GM19193 (cell line): ENCODE data around the gene CCDC8.

Source experiments
- POLR2A ChIP-seq: IDR thresholded peaks from 4 replicates; pipeline ENCODE4 v1.6.1; 2011; ENCODE audit not compliant: insufficient read depth, insufficient read length; ENCODE audit errors: extremely low read depth

The CCDC8 gene

DNA sequence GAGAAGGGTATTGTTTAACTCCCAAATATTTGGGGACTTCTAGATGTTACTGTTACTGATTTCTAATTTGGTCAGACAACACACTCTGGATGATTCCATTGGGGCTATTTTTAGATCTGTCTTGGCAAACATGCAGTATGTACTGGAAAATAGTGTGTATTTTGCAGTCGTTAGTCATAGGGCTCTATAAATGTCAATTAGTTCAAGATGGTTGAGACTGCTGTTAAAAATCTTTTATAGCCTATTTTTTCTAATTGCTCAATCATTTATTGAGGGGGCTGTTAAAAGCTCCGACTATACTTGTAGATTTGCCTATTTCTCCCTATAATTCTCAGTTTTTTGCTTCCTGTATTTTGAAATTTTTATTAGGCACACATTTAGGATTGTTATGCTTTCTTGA lies 35.1 kb downstream of the CCDC8 start:
- no peak for TF ChIP-seq POLR2A

DNA sequence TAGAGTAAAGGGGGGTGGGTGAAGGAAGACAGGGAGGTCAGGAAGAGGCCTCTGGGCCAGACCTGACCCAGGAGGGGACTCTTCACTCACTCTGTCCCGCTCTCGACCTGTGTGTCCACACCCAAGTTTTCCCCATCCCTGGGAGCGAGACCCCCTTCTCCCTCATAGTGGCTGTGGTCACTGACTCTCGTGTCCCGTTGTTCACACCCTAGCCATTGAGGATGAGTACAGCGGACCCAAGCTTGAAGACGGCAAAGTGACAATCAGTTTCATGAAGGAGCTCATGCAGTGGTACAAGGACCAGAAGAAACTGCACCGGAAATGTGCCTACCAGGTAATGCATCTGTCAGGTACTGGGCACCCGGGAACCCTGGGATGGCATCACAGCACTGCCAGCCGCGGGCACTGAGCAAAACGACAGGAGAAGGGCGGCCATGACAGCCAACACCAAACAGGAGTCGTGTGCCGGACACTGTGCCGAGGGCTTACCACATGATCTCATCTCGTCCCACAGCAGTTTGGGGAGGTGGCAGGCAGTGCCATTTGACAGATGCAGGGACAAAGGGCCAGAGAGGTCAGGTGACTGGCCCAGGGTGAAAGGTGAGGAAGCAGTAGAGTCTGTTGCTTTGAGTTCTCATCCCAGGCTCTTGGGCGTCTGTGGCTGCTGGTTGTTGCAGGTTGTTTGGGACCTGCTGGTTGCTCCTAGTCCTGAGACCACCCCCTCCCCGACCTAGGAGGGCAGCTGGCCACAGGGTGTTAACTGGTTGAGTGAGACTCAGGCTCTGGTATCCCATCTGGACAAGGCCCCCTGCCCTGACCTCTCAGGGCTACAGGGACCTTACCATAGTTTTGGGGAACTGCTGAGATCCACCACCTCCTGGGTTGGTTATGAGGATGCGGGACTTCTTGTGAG lies 36.9 kb downstream of the CCDC8 start:
- TF ChIP-seq POLR2A: no peak

DNA sequence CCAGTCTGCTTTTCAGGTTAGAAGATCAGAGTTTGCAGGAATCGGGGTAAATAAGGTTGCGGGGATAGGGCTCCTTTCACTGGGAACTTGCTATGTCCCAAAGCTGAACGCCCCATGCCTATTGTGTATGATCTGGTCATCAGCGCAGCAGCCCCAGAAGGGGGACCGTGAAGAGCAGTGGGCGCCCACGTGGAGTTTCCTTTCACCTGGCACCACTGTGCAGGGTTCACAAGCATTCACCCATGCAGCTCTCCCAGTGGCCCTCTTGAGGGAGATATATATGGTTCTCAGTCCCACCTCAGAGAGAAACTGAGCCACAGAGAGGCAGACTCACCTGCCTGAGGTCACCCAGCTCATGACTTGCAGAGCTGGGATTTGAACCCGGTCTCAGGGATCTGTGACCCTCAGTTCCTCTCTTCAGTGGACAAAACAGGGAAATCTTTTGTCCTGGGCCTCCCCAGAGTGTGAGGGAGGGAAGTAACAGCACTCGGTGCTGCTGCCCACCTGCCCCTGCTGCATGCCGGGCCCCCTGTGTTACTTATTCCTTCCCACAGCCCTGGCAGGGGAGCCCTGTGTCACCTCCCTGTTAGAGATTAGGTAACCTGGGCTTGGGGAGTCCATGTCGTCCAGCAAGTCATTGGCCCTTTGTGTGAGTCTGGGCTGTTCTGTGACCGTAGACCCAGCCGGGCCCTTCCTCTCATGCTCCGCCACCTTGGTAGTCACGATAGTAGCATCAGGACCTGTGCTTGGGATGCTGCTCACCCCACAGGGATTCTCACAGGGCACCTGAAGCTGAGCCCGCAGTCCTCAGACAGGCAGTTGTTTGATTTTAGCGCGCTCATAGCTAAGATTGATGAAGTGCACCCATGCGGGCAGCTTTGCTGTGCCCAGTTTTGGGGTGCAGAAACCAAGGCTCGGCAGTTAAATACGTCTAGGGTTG lies 38.6 kb downstream of the CCDC8 start:
- no peak for TF ChIP-seq POLR2A

DNA sequence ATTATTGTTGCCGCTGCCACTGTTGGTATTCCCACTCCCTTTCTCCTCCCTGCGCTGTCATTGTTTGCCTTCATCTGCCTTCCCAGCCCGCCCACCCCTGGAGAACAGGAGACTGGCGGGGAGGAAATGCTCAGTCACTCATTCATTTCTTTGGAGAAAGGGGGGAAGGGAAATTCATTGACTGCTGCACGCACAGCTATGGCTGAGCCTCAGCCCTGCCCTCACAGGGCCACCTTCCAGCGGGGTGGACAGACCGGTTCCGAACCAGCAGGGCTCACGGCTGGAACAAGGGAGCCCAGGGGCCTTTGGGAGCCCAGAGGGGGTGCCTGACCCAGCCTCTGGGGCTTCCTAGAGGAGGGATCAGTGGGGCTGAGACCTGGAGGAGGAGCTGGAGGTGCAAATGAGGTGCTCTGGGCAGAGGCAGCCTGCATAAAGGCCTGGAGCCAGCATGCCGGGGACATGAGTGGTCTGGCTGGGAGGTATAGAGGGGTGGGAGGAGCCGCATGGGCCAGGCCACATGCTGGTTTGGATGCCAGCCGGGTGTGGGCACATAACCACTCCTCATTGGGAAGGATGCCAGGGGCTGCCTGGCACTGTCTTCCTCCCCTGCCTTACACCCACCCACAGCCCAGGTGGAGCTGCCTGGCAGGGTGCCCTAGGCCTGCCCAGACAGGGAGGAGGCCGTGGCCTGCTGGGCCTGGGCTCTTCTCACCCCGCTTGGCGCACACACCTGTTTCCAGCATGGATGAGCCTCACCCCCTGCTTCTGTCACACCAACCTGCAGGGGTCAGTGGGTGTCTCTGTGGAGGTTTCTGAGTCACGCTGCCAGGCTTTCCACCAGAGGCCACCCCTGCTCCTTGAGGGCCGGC lies 39.6 kb downstream of the CCDC8 start:
- no peak for TF ChIP-seq POLR2A

DNA sequence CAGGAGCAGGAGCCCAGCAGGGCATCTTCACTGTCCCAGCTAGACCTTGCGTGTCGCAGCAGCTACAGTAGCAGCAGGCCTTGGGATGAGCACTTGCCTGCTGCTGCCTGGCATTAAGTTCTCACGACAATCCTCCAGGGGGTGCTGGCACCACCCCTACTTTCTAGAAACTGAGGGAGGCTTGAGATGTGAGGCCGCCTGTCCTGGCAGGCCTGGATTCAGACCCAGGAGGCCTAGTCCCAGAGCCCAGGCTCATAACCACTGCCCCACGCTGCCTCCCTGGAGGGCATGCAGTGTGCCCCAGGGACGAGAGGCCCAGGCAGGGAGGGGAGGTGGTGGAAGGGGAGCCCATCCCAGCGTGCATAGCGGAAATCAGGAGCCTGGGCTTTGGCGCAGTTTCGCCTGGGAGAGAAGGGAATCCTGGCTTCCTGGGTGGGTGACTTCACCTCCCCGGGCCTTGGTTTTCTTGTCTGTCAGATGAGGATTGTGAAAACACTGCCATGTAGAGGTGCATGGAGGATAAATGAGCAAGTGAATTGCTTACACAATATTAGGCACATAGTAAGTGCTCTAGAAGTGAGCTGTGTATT lies 40.4 kb downstream of the CCDC8 start:
- TF ChIP-seq POLR2A: no peak

DNA sequence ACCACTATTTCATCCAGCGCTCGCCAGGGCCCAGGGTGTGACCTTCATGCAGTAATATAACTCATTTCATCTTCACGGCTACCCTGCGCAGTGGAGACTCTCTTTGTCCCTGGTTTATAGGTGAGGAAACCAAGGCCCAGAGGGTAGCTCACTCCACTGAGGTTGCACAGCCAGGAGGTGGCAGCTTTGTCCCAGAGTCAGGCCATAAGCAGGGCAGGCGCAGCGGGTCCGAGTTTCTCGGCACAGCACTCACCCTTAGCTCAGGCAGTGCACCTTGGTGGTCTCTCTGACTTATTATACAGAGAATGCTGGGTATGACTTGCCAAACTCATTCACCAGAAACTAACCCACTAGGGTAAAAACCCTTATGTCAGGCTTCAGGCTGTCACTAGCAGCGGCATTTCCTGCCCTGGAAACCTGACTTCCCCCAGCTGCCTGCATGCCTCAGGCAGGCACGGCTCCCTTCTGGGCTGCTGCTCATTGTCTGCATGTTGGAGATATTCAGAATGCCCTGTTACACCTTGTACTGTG lies 41.9 kb downstream of the CCDC8 start:
- no peak for TF ChIP-seq POLR2A

DNA sequence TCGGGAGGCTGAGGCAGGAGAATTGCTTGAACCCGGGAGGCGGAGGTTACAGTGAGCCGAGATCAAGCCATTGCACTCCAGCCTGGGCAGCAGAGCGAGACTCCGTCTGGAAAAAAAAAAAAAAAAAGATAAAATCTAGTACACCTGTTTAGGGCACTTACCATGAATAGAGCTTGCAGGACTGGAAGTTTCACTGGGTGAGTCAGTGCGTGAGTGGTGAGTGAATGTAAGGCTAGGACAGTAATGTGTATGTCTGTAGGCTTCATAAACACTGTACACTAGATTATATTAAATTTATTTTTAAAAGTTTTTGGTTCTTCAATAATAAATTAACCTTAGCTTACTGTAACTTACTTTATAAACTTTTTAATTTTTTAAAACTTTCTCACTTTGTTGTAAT lies 43.5 kb downstream of the CCDC8 start:
- no peak for TF ChIP-seq POLR2A

DNA sequence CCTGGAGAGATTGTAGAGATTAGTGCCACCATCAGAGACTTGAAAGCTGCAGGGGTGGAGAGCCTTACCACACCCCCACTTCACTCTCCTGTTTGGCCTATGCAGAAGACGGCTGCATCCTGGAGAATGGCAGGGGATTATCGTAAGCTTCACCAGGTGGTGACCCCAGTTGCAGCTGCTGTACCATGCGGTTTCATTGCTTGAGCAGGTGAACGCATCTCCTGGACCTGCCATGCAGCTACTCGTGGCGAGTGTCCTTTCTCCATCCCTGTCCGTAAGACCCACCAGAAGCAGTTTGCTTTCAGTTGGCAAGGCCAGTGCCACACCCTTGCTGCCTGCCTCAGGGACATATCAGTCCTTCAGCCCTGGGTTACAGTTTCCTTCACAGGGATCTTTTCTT lies 45.2 kb downstream of the CCDC8 start:
- TF ChIP-seq POLR2A: no peak

DNA sequence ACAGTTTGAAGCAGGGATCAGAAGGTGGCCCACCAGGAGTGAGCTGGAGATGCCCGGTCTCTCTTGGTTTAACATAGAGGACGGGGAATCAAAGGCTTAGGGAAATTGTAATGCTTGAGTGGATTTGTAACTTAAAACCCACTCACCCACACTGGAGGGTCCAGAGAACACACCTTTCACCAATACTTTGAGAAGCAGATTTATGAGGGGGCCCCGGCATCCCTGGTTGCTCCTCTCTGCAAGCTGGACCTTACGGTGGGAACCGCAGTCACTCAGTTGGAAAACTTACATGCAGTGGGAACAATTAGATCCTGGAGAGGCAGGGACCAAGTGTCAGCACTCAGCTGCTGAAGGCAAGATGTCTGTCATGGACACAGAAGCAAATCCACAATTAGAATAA lies 45.9 kb downstream of the CCDC8 start:
- TF ChIP-seq POLR2A: no peak

DNA sequence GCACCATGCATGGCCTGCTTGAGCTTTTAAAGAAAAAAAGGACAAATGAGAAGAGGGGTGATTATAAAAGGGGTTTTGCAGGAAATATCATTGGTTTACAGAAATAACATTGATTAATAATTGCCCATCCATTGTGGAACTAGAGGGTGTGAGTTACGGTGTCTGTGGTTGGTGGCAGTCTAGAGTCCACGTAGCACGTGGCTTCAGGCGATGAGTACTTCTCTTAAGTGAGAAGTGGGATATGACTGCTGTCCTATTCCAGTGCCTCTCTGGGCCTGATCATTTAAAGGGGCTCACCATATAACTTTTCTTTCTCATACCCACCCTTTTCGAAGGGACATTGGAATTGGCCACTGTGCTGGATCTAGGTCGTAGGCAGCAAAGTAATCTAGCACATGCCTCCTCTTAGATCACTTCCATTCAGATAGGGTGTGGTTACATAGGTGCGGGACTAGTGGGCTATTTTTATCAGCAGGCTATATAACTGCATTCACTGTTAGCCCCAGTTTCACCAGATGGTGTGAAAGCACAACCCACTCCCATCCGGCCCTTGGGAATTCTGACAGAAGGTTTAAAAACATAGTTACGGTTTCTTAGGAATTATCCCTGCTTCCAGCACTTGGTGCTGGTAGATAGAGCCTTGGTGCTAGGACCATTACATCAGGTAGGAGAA lies 46.6 kb downstream of the CCDC8 start:
- TF ChIP-seq POLR2A: no peak

DNA sequence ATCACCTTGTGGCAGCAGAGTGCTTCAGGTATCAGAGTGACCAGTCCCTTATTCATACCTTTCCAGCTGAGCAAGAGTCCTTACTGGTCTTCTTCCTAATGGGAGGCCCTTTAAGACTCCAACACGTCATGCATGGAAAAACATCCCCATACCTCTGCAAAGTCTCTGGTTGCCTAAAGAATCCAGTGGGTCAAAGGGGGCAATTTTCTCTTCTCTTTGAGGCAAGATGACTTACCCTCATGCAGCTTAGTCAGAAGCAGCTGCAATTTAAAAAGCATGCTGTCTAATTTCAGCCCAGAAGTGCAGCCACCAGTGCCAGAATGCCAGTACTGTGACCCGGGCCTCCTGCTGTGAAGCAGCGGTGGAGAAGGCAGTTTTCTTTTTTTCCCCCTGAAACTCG lies 47.8 kb downstream of the CCDC8 start:
- TF ChIP-seq POLR2A: no peak

DNA sequence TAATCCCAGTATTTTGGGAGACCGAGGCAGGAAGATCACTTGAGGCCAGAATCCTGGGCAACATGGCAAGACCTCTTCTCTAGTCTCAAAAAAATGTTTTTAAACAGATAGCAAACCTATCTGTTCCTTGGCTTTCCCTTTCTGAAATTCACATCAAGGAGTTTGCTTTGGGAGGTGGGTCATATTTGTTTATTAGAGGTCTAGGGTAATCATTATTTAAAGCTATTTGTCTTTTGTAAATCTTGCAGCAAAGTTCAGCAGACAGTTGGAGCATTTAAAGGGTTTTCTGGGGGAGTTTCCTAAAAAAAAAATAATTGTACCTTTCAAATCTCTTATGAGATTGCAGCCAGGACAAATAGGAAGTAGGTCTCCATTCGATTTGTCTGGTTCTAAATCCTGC lies 49.0 kb downstream of the CCDC8 start:
- no peak for TF ChIP-seq POLR2A

DNA sequence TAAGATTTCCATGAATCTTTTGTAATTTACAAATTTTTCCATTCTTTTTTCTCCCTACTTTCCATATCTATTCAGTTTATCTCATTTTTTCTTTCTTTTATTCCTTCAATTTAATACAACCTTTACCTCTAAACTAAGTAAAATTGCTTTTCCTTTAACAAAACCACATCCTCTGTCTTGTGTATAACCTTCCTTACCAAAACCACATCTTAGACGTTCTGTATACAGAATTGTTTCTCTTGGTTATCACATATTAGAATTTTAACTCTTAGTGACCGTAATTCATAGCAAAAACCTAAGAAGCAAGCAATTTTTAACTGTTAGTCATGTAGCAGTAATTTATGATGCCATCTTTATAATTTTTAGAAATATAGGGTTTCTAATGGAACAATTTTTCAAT lies 51.4 kb downstream of the CCDC8 start:
- no peak for TF ChIP-seq POLR2A
